A549 (cell line): ENCODE measurements around the gene ASB18. TPM values are rescaled to one million over a fixed set of nuclear protein-coding genes. Genes with fewer than 3 reads are reported as not detected.

Experiments
- ATAC-seq, 2 experiments: fragments of 200-7000 bp in 1 of 2; fragments of >200 bp in 1 of 2; cut with Nextera tagmentation in 1 of 2; cut with Tn5 transposase in 1 of 2; 3 replicates each; pipeline versions ENCODE4 v1.8.0 to v1.9.1; 2018 to 2020; ENCODE audit warnings: mild to moderate bottlenecking in 1 of 2, moderate library complexity in 1 of 2
- CTCF ChIA-PET: fragments of 300-600 bp; sonication (Branson Sonifier 250); formaldehyde crosslinking; extraction: SDS; loops from one replicate; lab custom pipeline; 2021; ENCODE audit warnings: antibody characterized with exemption, inconsistent platforms; lab: Yijun Ruan, JAX
- POLR2A ChIA-PET: fragments of 350-600 bp; formaldehyde crosslinking; extraction: SDS; loops from one replicate; lab custom pipeline; 2021; ENCODE audit warnings: antibody characterized with exemption, inconsistent platforms; lab: Yijun Ruan, JAX
- DNase-seq, 2 experiments: peaks; one replicate each; pipeline versions ENCODE4 v3.0.0 to v3.0.0-alpha.2; 2011 to 2016; ENCODE audit warnings: low read depth in 1 of 2, low spot score in 1 of 2
- FAIRE-seq: peaks from 2 replicates; lab custom pipeline; 2011; peaks lifted over from hg19 to GRCh38; lab: Jason Lieb, UNC
- H3K27ac ChIP-seq, 2 experiments: fragments of >200 bp; sonication (Bioruptor Twin); formaldehyde crosslinking; 3 replicates each; pipeline ENCODE4 v1.5.1; 2016 to 2017
- H3K4me1 ChIP-seq: fragments of >200 bp; sonication (Bioruptor Twin); formaldehyde crosslinking; 3 replicates; pipeline ENCODE4 v1.6.1; 2016
- H3K4me2 ChIP-seq: fragments of >200 bp; sonication (Bioruptor Twin); formaldehyde crosslinking; 3 replicates; pipeline ENCODE4 v1.6.1; 2016
- H3K4me3 ChIP-seq: fragments of >200 bp; sonication (Bioruptor Twin); formaldehyde crosslinking; 3 replicates; pipeline ENCODE4 v1.5.1; 2016
- H3K9me3 ChIP-seq: fragments of >200 bp; sonication (Bioruptor Twin); formaldehyde crosslinking; 3 replicates; pipeline ENCODE4 v1.6.1; 2016
- EHF ChIP-seq: fragments of 250-450 bp; sonication (Bioruptor Pico); IDR thresholded peaks from 2 replicates; pipeline ENCODE4 v1.5.0; 2020; ENCODE audit warnings: mild to moderate bottlenecking
- EP300 ChIP-seq, 2 experiments: fragments of >200 bp; sonication (Bioruptor Twin); formaldehyde crosslinking; IDR thresholded peaks; 2 replicates in 1 of 2; 3 replicates in 1 of 2; pipeline ENCODE4 v1.6.1; 2016 to 2017
- ESRRA ChIP-seq: fragments of 150-350 bp; IDR thresholded peaks from 2 replicates; pipeline ENCODE4 v1.6.1; 2014; ENCODE audit warnings: mild to moderate bottlenecking, low read length, borderline replicate concordance
- FOSL2 ChIP-seq, 2 experiments: fragments of 450-650 bp in 1 of 2; fragments of >200 bp in 1 of 2; sonication (Bioruptor Twin) in 1 of 2; formaldehyde crosslinking; IDR thresholded peaks; 2 replicates each; pipeline versions ENCODE4 v1.5.0 to v1.6.1; 2016 to 2020; ENCODE audit warnings: mild to moderate bottlenecking in 1 of 2, moderate library complexity in 1 of 2
- FOXS1 ChIP-seq: fragments of 250-450 bp; sonication (Bioruptor Pico); IDR thresholded peaks from 2 replicates; pipeline ENCODE4 v1.5.0; 2020; ENCODE audit warnings: mild to moderate bottlenecking, moderate library complexity
- HDAC2 ChIP-seq: fragments of 200-600 bp; sonication (generic); IDR thresholded peaks from 2 replicates; pipeline ENCODE4 v1.6.1; 2016
- HEYL ChIP-seq: fragments of 250-450 bp; sonication (Bioruptor Pico); IDR thresholded peaks from 2 replicates; pipeline ENCODE4 v1.8.0; 2021; ENCODE audit warnings: mild to moderate bottlenecking, moderate library complexity
- JUN ChIP-seq, 2 experiments: fragments of >200 bp; sonication (Bioruptor Twin); formaldehyde crosslinking; IDR thresholded peaks; 2 replicates in 1 of 2; 3 replicates in 1 of 2; pipeline ENCODE4 v1.6.1; 2016 to 2017
- JUNB ChIP-seq: fragments of >200 bp; sonication (Bioruptor Twin); formaldehyde crosslinking; IDR thresholded peaks from 2 replicates; pipeline ENCODE4 v1.6.1; 2016
- KDM1A ChIP-seq: fragments of 200-600 bp; sonication (generic); IDR thresholded peaks from 2 replicates; pipeline ENCODE4 v1.6.1; 2016; ENCODE audit warnings: low read depth, mild to moderate bottlenecking
- MAFK ChIP-seq: fragments of 450-650 bp; IDR thresholded peaks from 2 replicates; pipeline ENCODE4 v1.6.1; 2014; ENCODE audit not compliant: partially characterized antibody
- MAZ ChIP-seq: fragments of 150-350 bp; IDR thresholded peaks from 2 replicates; pipeline ENCODE4 v1.6.1; 2014; ENCODE audit warnings: antibody characterized with exemption, low read depth, low read length, borderline replicate concordance
- NFE2L2 ChIP-seq: fragments of 150-350 bp; conservative IDR thresholded peaks from 2 replicates; pipeline ENCODE4 v1.6.1; 2014; ENCODE audit warnings: low read length
- NPAS2 ChIP-seq: fragments of 250-450 bp; sonication (Bioruptor Pico); IDR thresholded peaks from 2 replicates; pipeline ENCODE4 v1.8.0; 2022; ENCODE audit warnings: mild to moderate bottlenecking, moderate library complexity, borderline replicate concordance
- NR3C1 ChIP-seq: fragments of >200 bp; sonication (Bioruptor Twin); formaldehyde crosslinking; IDR thresholded peaks from 3 replicates; pipeline ENCODE4 v1.6.1; 2017
- POLR2A ChIP-seq: IDR thresholded peaks from 2 replicates; pipeline ENCODE4 v1.6.1; 2012; ENCODE audit warnings: mild to moderate bottlenecking, low read length
- POLR2AphosphoS2 ChIP-seq: conservative IDR thresholded peaks from 2 replicates; pipeline ENCODE4 v1.6.1; 2012; ENCODE audit warnings: low read length, improper control_type of control experiment, inconsistent platforms
- RAD21 ChIP-seq, 2 experiments: fragments of >200 bp in 1 of 2; sonication (Bioruptor Twin) in 1 of 2; formaldehyde crosslinking in 1 of 2; IDR thresholded peaks in 1 of 2; conservative IDR thresholded peaks in 1 of 2; 2 replicates in 1 of 2; 3 replicates in 1 of 2; pipeline ENCODE4 v1.6.1; 2012 to 2018; ENCODE audit warnings: inconsistent platforms in 1 of 2
- RARB ChIP-seq: fragments of 250-450 bp; sonication (Bioruptor Pico); IDR thresholded peaks from 2 replicates; pipeline ENCODE4 v1.8.0; 2021; ENCODE audit warnings: mild to moderate bottlenecking, moderate library complexity
- RFX5 ChIP-seq: fragments of 450-650 bp; IDR thresholded peaks from 2 replicates; pipeline ENCODE4 v1.7.1; 2014; ENCODE audit warnings: antibody characterized with exemption, mild to moderate bottlenecking, moderate library complexity
- RNF2 ChIP-seq: fragments of 200-600 bp; sonication (generic); IDR thresholded peaks from 2 replicates; pipeline ENCODE4 v1.6.1; 2016; ENCODE audit warnings: low read depth, mild to moderate bottlenecking, antibody characterized with exemption, moderate library complexity, borderline replicate concordance
- SMC3 ChIP-seq: fragments of >200 bp; sonication (Bioruptor Twin); formaldehyde crosslinking; IDR thresholded peaks from 3 replicates; pipeline ENCODE4 v1.6.1; 2018; ENCODE audit warnings: inconsistent platforms
- ZFP36 ChIP-seq: fragments of 450-650 bp; IDR thresholded peaks from 2 replicates; pipeline ENCODE4 v1.6.1; 2014; ENCODE audit warnings: borderline replicate concordance; ENCODE audit not compliant: partially characterized antibody
- ZSCAN20 ChIP-seq: fragments of 250-450 bp; sonication (Bioruptor Pico); IDR thresholded peaks from 2 replicates; pipeline ENCODE4 v1.8.0; 2022; ENCODE audit warnings: mild to moderate bottlenecking, moderate library complexity
- WGBS: methylation state at CpG from one replicate; pipeline ENCODE4 v1.1.6; 2017; ENCODE audit errors: missing lambda C conversion rate; 5-methylcytosine and 5-hydroxymethylcytosine counted together
- polyA plus RNA-seq, 4 experiments: library from polyadenylated mRNA; depleted of rRNA in 3 of 4; stranded (reverse); fragments of >200 nt; fragmentation: RNase III in 1 of 4; extraction: RNeasy Plus Mini Kit Qiagen cat#74134 plus additional on column Dnase treatment in 1 of 4; gene quantifications; 2 replicates in 3 of 4; 3 replicates in 1 of 4; pipeline ENCODE4 v1.2.3, GENCODE V29; 2011 to 2017
- TF ChIP-seq, protein P1 (sequence below): fragments of >200 bp; sonication (Bioruptor Twin); formaldehyde crosslinking; IDR thresholded peaks from 2 replicates; pipeline ENCODE4 v1.6.1; 2016
- TF ChIP-seq, protein P2 (sequence below): fragments of 150-350 bp; IDR thresholded peaks from 2 replicates; pipeline ENCODE4 v1.6.1; 2014; ENCODE audit warnings: low read depth, mild to moderate bottlenecking, low read length
- TF ChIP-seq, protein P3 (sequence below): fragments of >200 bp; sonication (Bioruptor Twin); formaldehyde crosslinking; IDR thresholded peaks from 3 replicates; pipeline ENCODE4 v1.5.1; 2016

The ASB18 gene
- polyA plus RNA-seq, 2 of the 4 experiments (the other 2 are of a cell fraction): not detected

- WGBS: 97% methylated on average over 62 of the region's 92 CpGs
- H3K4me1 ChIP-seq: peaks cover 1% of the 10 kb centered on the region; the same call in 1 of the 3 replicates
- no peak overlapping the region for H3K4me3 ChIP-seq
- CTCF ChIA-PET: no interaction called here
- no peak for ATAC-seq
- POLR2A ChIA-PET: no interaction called here
- no peak for TF ChIP-seq MAZ
- TF ChIP-seq RNF2: no peak
- no peak for TF ChIP-seq MAFK
- TF ChIP-seq NFE2L2: no peak
- no peak for TF ChIP-seq RFX5
- no peak for TF ChIP-seq POLR2AphosphoS2
- TF ChIP-seq, protein P1, sequence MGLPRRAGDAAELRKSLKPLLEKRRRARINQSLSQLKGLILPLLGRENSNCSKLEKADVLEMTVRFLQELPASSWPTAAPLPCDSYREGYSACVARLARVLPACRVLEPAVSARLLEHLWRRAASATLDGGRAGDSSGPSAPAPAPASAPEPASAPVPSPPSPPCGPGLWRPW: no peak
- no peak for TF ChIP-seq SMC3
- no peak for TF ChIP-seq EHF (CRISPR knock-in tag)
- TF ChIP-seq FOXS1 (CRISPR knock-in tag): no peak
- TF ChIP-seq JUN (IDR thresholded peaks at IDR 0.05): no peak
- TF ChIP-seq, all 56 proteins: peak for 0
- DNase-seq (no peak), FAIRE-seq (no peak)
- no peak overlapping the region for H3K27ac ChIP-seq
- H3K9me3 ChIP-seq: no peaks in the 10 kb centered on the region
- H3K4me2 ChIP-seq: no peak overlapping the region
Measured at GRCh38 chr2:236214376-236214995, 49.7 kb downstream of the ASB18 start.

GRCh38 chr2:236211296-236211695 is 52.9 kb downstream of the ASB18 start:
- ATAC-seq (no peak), DNase-seq (no peak), FAIRE-seq (no peak)
- POLR2A ChIA-PET: no interaction called here
- Histone ChIP-seq H3K4me1 (peaks cover 4% of the 10 kb centered on the region; the same call in 1 of the 3 replicates), H3K9me3 (no peaks in the 10 kb centered on the region), H3K4me2 (no peak overlapping the region), H3K27ac (no peak overlapping the region), H3K4me3 (no peak overlapping the region)
- WGBS: 91% methylated on average over 25 of the region's 25 CpGs
- CTCF ChIA-PET: no interaction called here
- TF ChIP-seq ZFP36 (no peak), JUNB (no peak), KDM1A (no peak), ESRRA (no peak), NPAS2 (CRISPR knock-in tag) (no peak), POLR2A (no peak), FOSL2 (IDR thresholded peaks at IDR 0.05) (no peak), FOSL2 (CRISPR knock-in tag; IDR thresholded peaks at IDR 0.05) (no peak), MAZ (no peak)
- TF ChIP-seq, protein P2, sequence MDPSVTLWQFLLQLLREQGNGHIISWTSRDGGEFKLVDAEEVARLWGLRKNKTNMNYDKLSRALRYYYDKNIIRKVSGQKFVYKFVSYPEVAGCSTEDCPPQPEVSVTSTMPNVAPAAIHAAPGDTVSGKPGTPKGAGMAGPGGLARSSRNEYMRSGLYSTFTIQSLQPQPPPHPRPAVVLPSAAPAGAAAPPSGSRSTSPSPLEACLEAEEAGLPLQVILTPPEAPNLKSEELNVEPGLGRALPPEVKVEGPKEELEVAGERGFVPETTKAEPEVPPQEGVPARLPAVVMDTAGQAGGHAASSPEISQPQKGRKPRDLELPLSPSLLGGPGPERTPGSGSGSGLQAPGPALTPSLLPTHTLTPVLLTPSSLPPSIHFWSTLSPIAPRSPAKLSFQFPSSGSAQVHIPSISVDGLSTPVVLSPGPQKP: no peak

DNA sequence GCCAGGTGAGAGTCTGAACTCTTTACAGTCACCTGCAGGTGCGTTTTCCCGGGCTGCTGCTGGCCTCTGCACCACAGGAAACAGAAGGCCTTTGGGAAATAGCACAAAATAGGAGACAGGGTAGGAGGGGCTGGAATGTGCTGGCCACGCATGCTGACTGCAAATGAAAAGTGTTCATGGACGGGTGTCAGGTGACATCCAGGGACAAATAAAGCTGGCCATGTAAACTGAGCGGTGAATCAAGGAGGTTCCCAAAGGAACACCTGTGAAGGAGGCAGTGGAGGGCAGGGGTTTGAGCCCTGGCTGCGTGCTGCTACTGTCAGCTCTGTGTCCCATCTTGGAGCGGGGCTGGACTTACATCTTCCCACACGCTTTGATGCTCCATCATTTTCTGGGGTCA is 53.7 kb downstream of the ASB18 start:
- no peak overlapping the region for H3K4me2 ChIP-seq
- peaks cover 4% of the 10 kb centered on the region; the same call in 1 of the 3 replicates for H3K4me1 ChIP-seq
- no peak for DNase-seq
- no peak for TF ChIP-seq EP300 (IDR thresholded peaks at IDR 0.05)
- no peak for TF ChIP-seq POLR2AphosphoS2
- TF ChIP-seq, protein P2: no peak
- TF ChIP-seq MAFK: no peak
- no peak for TF ChIP-seq RAD21 (conservative IDR thresholded peaks at IDR 0.05 in 1 of 2, IDR thresholded peaks at IDR 0.05 in 1 of 2)
- TF ChIP-seq NR3C1: no peak
- no peak for TF ChIP-seq NFE2L2
- TF ChIP-seq ZSCAN20 (CRISPR knock-in tag): no peak
- no peak for TF ChIP-seq POLR2A
- TF ChIP-seq HDAC2: no peak
- no peak for TF ChIP-seq RFX5
- TF ChIP-seq FOXS1 (CRISPR knock-in tag): no peak
- TF ChIP-seq, protein P3, sequence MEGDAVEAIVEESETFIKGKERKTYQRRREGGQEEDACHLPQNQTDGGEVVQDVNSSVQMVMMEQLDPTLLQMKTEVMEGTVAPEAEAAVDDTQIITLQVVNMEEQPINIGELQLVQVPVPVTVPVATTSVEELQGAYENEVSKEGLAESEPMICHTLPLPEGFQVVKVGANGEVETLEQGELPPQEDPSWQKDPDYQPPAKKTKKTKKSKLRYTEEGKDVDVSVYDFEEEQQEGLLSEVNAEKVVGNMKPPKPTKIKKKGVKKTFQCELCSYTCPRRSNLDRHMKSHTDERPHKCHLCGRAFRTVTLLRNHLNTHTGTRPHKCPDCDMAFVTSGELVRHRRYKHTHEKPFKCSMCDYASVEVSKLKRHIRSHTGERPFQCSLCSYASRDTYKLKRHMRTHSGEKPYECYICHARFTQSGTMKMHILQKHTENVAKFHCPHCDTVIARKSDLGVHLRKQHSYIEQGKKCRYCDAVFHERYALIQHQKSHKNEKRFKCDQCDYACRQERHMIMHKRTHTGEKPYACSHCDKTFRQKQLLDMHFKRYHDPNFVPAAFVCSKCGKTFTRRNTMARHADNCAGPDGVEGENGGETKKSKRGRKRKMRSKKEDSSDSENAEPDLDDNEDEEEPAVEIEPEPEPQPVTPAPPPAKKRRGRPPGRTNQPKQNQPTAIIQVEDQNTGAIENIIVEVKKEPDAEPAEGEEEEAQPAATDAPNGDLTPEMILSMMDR: no peak
- no peak for TF ChIP-seq RARB (CRISPR knock-in tag)
- no peak for TF ChIP-seq JUNB
- no peak for TF ChIP-seq ESRRA
- no peak for TF ChIP-seq KDM1A
- no peak for TF ChIP-seq HEYL (CRISPR knock-in tag)
- TF ChIP-seq, all 56 proteins: peak for 0
- Histone ChIP-seq H3K4me3 (no peak overlapping the region), H3K9me3 (no peaks in the 10 kb centered on the region), H3K27ac (no peak overlapping the region)
- ChIA-PET POLR2A (no interaction called here), CTCF (interaction anchor here (3.7 kb wide), 1 partner anchor 29 kb away, joined by 13 read pairs; no protein-coding TSS in a partner anchor)
- WGBS: 89% methylated on average over 8 of the region's 8 CpGs
- FAIRE-seq: no peak
- no peak for ATAC-seq
